Fibroblast of lung (primary cell): ENCODE results near the gene PAPOLB. TPM values are rescaled to one million over a fixed set of nuclear protein-coding genes. Genes with fewer than 3 reads are reported as not detected.
A peak's percentile ranks its signal among the peaks of the same experiment; 100 is the strongest.

Experiments
- DNase-seq, 2 donors: peaks; one replicate each; pipeline versions ENCODE4 v3.0.0 to v3.0.0-alpha.2; 2010; ENCODE audit warnings: low read depth in 2 of 2
- H2AFZ ChIP-seq: 2 replicates; pipeline ENCODE4 v1.5.1; 2012; ENCODE audit warnings: low read length, control low read depth, inconsistent platforms
- H3K27ac ChIP-seq: 2 replicates; pipeline ENCODE4 v1.5.1; 2011; ENCODE audit warnings: low read length, control low read depth; ENCODE audit not compliant: insufficient read depth
- H3K27me3 ChIP-seq: 2 replicates; pipeline ENCODE4 v1.5.1; 2011; ENCODE audit warnings: mild to moderate bottlenecking, low read length; ENCODE audit not compliant: control insufficient read depth, insufficient read depth
- H3K36me3 ChIP-seq: 2 replicates; pipeline ENCODE4 v1.5.1; 2011; ENCODE audit warnings: low read length; ENCODE audit not compliant: control insufficient read depth, insufficient read depth
- H3K4me1 ChIP-seq: 2 replicates; pipeline ENCODE4 v1.5.1; 2011; ENCODE audit warnings: low read length; ENCODE audit not compliant: control insufficient read depth, insufficient read depth; ENCODE audit errors: extremely low read depth
- H3K4me2 ChIP-seq: 2 replicates; pipeline ENCODE4 v1.5.1; 2011; ENCODE audit warnings: low read length, control low read depth; ENCODE audit not compliant: insufficient read depth; ENCODE audit errors: extremely low read depth
- H3K4me3 ChIP-seq, 4 experiments: fragments of 200-600 bp in 1 of 4; sonication (generic) in 1 of 4; replicated peaks in 1 of 4; 2 replicates each; pipeline ENCODE4 v1.5.1; 2011 to 2016; ENCODE audit warnings: low read length in 4 of 4, low read depth in 3 of 4, mild to moderate bottlenecking in 3 of 4, control low read depth in 2 of 4, inconsistent platforms in 1 of 4, mixed read lengths in 1 of 4; ENCODE audit not compliant: insufficient read depth in 1 of 4; ENCODE audit errors: control extremely low read depth in 1 of 4
- H3K79me2 ChIP-seq: 2 replicates; pipeline ENCODE4 v1.5.1; 2012; ENCODE audit warnings: mild to moderate bottlenecking, low read length, inconsistent platforms; ENCODE audit not compliant: control insufficient read depth, insufficient read depth
- H3K9ac ChIP-seq: 2 replicates; pipeline ENCODE4 v1.5.1; 2011; ENCODE audit warnings: mild to moderate bottlenecking, low read length, control low read depth; ENCODE audit not compliant: insufficient read depth
- H3K9me3 ChIP-seq: 2 replicates; pipeline ENCODE4 v1.5.1; 2012; ENCODE audit warnings: low read depth, low read length; ENCODE audit not compliant: control insufficient read depth, insufficient read depth
- H4K20me1 ChIP-seq: 2 replicates; pipeline ENCODE4 v1.5.1; 2011; ENCODE audit warnings: low read length; ENCODE audit not compliant: control insufficient read depth, insufficient read depth; ENCODE audit errors: extremely low read depth
- CTCF ChIP-seq, 2 donors: IDR thresholded peaks in 1 of 2; conservative IDR thresholded peaks in 1 of 2; 1 replicate in 1 of 2; 2 replicates in 1 of 2; pipeline ENCODE4 v1.5.1; 2011 to 2012; ENCODE audit warnings: low read length in 2 of 2, control low read depth in 1 of 2, inconsistent platforms in 1 of 2, low read depth in 1 of 2, mild to moderate bottlenecking in 1 of 2
- EZH2 ChIP-seq: IDR thresholded peaks from 2 replicates; pipeline ENCODE4 v1.5.1; 2012; ENCODE audit warnings: low read length, control low read depth, mild to moderate bottlenecking; ENCODE audit errors: missing control alignments
- polyA plus RNA-seq, 2 donors: library from polyadenylated mRNA; depleted of rRNA in 1 of 2; stranded (reverse) in 1 of 2; unstranded in 1 of 2; fragments of >200 nt; gene quantifications; 2 replicates each; pipeline ENCODE4 v1.2.1, GENCODE V29; 2011 to 2012; ENCODE audit warnings: missing spikeins in 1 of 2
- total RNA-seq: library from RNA; depleted of rRNA; stranded (reverse); fragments of >200 nt; gene quantifications from 2 replicates; pipeline ENCODE4 v1.2.1, GENCODE V29; 2014

The PAPOLB gene
- total and polyA plus RNA-seq, 2 donors (not counting 1 experiment from before 2014, with no cell fraction given) = under 0.01 to 0.02 TPM

DNA sequence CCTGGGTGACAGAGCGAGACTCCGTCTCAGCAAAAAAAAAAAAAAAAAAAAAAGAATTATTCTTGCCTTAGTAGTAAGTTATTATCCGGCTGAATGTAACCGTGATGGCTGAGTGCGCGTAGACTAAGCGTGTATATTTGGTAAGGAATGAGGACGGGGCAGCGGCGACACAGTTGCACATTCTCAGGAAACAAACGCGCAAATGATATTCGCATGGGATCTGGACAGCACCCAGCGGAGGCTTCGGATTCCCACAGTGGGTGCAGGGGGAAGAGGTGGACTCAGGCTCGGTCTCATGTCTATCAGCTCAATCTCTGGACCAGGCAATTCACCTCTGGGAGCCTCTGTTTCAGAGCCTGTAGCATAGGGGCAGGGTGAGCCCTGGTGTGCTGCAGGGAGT lies 29.1 kb downstream of the PAPOLB start:
- H3K4me3 ChIP-seq = no peak overlapping the region
- no peak overlapping the region for H3K4me2 ChIP-seq
- H3K4me1 ChIP-seq = no peaks in the 10 kb centered on the region
- no peaks in the 10 kb centered on the region for H3K36me3 ChIP-seq
- TF ChIP-seq EZH2 = no peak
- no peak for TF ChIP-seq CTCF (conservative IDR thresholded peaks at IDR 0.05 in 1 of 2, IDR thresholded peaks at IDR 0.05 in 1 of 2; ENCODE audit: low read depth in 1 of 2, low read length in 2 of 2)
- H4K20me1 ChIP-seq = no peaks in the 10 kb centered on the region
- no peaks in the 10 kb centered on the region for H3K79me2 ChIP-seq
- no peaks in the 10 kb centered on the region for H3K27me3 ChIP-seq
- no peak for DNase-seq
- H3K9me3 ChIP-seq = no peaks in the 10 kb centered on the region
- H3K9ac ChIP-seq = no peak overlapping the region
- H2AFZ ChIP-seq = no peak overlapping the region
- H3K27ac ChIP-seq = no peak overlapping the region

- Histone ChIP-seq H3K79me2 (no peaks in the 10 kb centered on the region), H3K9me3 (no peaks in the 10 kb centered on the region), H3K4me2 (no peak overlapping the region), H3K9ac (no peak overlapping the region), H3K27ac (no peak overlapping the region), H3K4me3 (no peak overlapping the region), H4K20me1 (no peaks in the 10 kb centered on the region), H3K4me1 (no peaks in the 10 kb centered on the region), H3K27me3 (no peaks in the 10 kb centered on the region), H2AFZ (no peak overlapping the region), H3K36me3 (no peaks in the 10 kb centered on the region)
- TF ChIP-seq EZH2 = no peak
- TF ChIP-seq CTCF (conservative IDR thresholded peaks at IDR 0.05 in 1 of 2, IDR thresholded peaks at IDR 0.05 in 1 of 2; ENCODE audit: low read depth in 1 of 2, low read length in 2 of 2) = no peak
- DNase-seq = no peak
Observed at GRCh38 chr7:4831723-4832495, 29.9 kb downstream of the PAPOLB start.

DNA sequence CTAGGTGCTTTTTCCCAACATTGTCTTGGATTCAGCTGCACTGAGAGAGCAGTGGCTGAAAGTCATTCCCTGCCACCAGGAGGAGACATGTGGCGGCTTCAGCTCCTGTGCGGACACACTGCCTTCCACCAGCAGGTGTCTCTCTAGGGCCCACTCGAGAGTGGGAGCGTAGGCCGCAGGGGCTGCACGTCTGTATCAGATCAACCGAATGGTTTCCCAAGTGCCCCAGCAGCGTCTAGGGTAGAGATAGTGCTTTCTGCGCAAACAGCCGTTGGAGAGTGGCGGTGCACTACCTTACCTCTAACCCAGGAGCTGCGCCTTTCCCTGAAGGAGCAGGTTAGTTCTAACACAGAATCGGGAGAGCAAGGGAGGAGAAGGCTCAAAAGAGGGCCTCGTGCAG lies 31.7 kb downstream of the PAPOLB start:
- no peak overlapping the region for H3K4me2 ChIP-seq

More for the DNA sequence above, 31.7 kb downstream of the PAPOLB start:
- no peaks in the 10 kb centered on the region for H4K20me1 ChIP-seq
- no peaks in the 10 kb centered on the region for H3K4me1 ChIP-seq
- no peak overlapping the region for H3K9ac ChIP-seq
- peak; percentile 80 to 90 for TF ChIP-seq CTCF (conservative IDR thresholded peaks at IDR 0.05 in 1 of 2, IDR thresholded peaks at IDR 0.05 in 1 of 2; ENCODE audit: low read depth in 1 of 2, low read length in 2 of 2)
- TF ChIP-seq EZH2 = no peak
- no peak overlapping the region for H3K27ac ChIP-seq
- H3K27me3 ChIP-seq = no peaks in the 10 kb centered on the region
- no peak overlapping the region for H2AFZ ChIP-seq
- peak; percentile 48 to 65 for DNase-seq
- no peaks in the 10 kb centered on the region for H3K79me2 ChIP-seq
- no peaks in the 10 kb centered on the region for H3K9me3 ChIP-seq
- no peak overlapping the region for H3K4me3 ChIP-seq
- H3K36me3 ChIP-seq = no peaks in the 10 kb centered on the region
